Suprapubic skin (tissue), 4 donors: ENCODE measurements around the gene FAM78A. TPM values are rescaled to one million over a fixed set of nuclear protein-coding genes. Genes with fewer than 3 reads are reported as not detected.
A peak's percentile ranks its signal among the peaks of the same experiment; 100 is the strongest.
"Not testable (repeated sequence)": the region's sequence is repeated elsewhere in the genome, so short reads cannot be mapped to it uniquely, and the experiment has no call there.

ENCODE experiments used
- DNase-seq, 2 donors: peaks; one replicate each; pipeline ENCODE4 v3.0.0-alpha.2; 2019; ENCODE audit warnings: low spot score in 2 of 2
- H3K27ac ChIP-seq: fragments of 200-600 bp; sonication (generic); one replicate; pipeline ENCODE4 v1.5.1; 2019
- H3K27me3 ChIP-seq: fragments of 200-600 bp; sonication (generic); one replicate; pipeline ENCODE4 v1.5.1; 2019
- H3K36me3 ChIP-seq: fragments of 200-600 bp; sonication (generic); one replicate; pipeline ENCODE4 v1.5.1; 2019
- H3K4me1 ChIP-seq: fragments of 200-600 bp; sonication (generic); one replicate; pipeline ENCODE4 v1.5.1; 2019
- H3K4me3 ChIP-seq: fragments of 200-600 bp; sonication (generic); one replicate; pipeline ENCODE4 v1.5.1; 2019; ENCODE audit warnings: mild to moderate bottlenecking
- H3K9me3 ChIP-seq: fragments of 200-600 bp; sonication (generic); one replicate; pipeline ENCODE4 v1.5.1; 2019
- EP300 ChIP-seq: sonication (generic); formaldehyde crosslinking; IDR thresholded peaks from one replicate; pipeline ENCODE4 v1.6.1; 2017; ENCODE audit warnings: antibody characterized with exemption
- POLR2A ChIP-seq, 2 donors: fragments of 450-650 bp; IDR thresholded peaks; one replicate each; pipeline ENCODE4 v1.6.1; 2017; ENCODE audit warnings: antibody characterized with exemption in 2 of 2, mild to moderate bottlenecking in 2 of 2, moderate library complexity in 2 of 2
- POLR2AphosphoS5 ChIP-seq, 3 donors: sonication (generic); formaldehyde crosslinking; IDR thresholded peaks; one replicate each; pipeline ENCODE4 v1.6.1; 2017; ENCODE audit warnings: antibody characterized with exemption in 3 of 3
- WGBS: methylation state at CpG from one replicate; pipeline ENCODE4 v1.1.5; 2018; 5-methylcytosine and 5-hydroxymethylcytosine counted together
- total RNA-seq, 4 donors: library from RNA; depleted of rRNA; stranded (reverse); fragments of >200 nt; gene quantifications; one replicate each; pipeline ENCODE4 v1.1.0, GENCODE V29; 2016
- TF ChIP-seq, protein P1 (sequence below), 2 donors: fragments of 200-600 bp in 1 of 2; fragments of 450-650 bp in 1 of 2; sonication (generic) in 1 of 2; IDR thresholded peaks; one replicate each; pipeline ENCODE4 v1.5.1; 2016 to 2019; ENCODE audit warnings: antibody characterized with exemption in 2 of 2, mild to moderate bottlenecking in 1 of 2, moderate library complexity in 1 of 2

The FAM78A gene
- total RNA-seq, 4 donors from 2014 or later, result 0.81 to 2.0 (median 1.3) TPM

DNA sequence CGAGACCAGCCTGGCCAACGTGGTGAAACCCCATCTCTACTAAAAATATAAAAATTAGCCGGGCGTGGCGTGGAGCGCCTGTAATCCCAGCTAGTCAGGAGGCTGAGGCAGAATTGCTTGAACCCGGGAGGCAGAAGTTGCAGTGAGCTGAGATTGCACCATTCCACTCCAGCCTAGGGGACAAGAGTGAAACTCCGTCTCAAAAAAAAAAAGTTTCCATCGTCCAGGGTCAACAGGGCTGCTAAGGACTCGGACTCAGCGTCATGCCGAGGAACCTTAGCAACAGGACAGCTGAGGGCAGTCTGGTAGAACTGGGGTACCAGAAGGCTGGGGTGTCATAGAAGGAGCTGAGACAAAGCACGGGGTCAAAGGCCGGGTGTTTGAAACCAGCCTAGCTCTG, 21.7 kb downstream of the FAM78A start:
- H3K4me1 ChIP-seq, result peaks cover 23% of the 10 kb centered on the region
- 89% methylated on average over 14 of the region's 14 CpGs for WGBS

GRCh38 chr9:131253891-131254491, 22.3 kb downstream of the FAM78A start:
- peaks cover 23% of the 10 kb centered on the region for H3K4me1 ChIP-seq
- no peaks in the 10 kb centered on the region for H3K9me3 ChIP-seq
- no peak overlapping the region for H3K4me3 ChIP-seq
- H3K27ac ChIP-seq, result peak overlapping the region; percentile 45
- H3K27me3 ChIP-seq, result no peaks in the 10 kb centered on the region
- TF ChIP-seq EP300, result no peak
- TF ChIP-seq, protein P1, sequence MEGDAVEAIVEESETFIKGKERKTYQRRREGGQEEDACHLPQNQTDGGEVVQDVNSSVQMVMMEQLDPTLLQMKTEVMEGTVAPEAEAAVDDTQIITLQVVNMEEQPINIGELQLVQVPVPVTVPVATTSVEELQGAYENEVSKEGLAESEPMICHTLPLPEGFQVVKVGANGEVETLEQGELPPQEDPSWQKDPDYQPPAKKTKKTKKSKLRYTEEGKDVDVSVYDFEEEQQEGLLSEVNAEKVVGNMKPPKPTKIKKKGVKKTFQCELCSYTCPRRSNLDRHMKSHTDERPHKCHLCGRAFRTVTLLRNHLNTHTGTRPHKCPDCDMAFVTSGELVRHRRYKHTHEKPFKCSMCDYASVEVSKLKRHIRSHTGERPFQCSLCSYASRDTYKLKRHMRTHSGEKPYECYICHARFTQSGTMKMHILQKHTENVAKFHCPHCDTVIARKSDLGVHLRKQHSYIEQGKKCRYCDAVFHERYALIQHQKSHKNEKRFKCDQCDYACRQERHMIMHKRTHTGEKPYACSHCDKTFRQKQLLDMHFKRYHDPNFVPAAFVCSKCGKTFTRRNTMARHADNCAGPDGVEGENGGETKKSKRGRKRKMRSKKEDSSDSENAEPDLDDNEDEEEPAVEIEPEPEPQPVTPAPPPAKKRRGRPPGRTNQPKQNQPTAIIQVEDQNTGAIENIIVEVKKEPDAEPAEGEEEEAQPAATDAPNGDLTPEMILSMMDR (IDR thresholded peaks at IDR 0.05), result no peak
- TF ChIP-seq POLR2A (IDR thresholded peaks at IDR 0.05), result no peak
- no peak for TF ChIP-seq POLR2AphosphoS5 (IDR thresholded peaks at IDR 0.05)
- 61% methylated on average over 11 of the region's 14 CpGs for WGBS
- H3K36me3 ChIP-seq, result no peaks in the 10 kb centered on the region
- no peak for DNase-seq

More for the DNA sequence above, 21.7 kb downstream of the FAM78A start:
- no peaks in the 10 kb centered on the region for H3K27me3 ChIP-seq
- no peak for DNase-seq
- peaks cover 3% of the 10 kb centered on the region for H3K36me3 ChIP-seq
- H3K9me3 ChIP-seq, result no peaks in the 10 kb centered on the region
- TF ChIP-seq POLR2AphosphoS5 (IDR thresholded peaks at IDR 0.05) (no peak), POLR2A (IDR thresholded peaks at IDR 0.05) (no peak)
- H3K27ac ChIP-seq, result peak overlapping the region; percentile 45
- no peak overlapping the region for H3K4me3 ChIP-seq

DNA sequence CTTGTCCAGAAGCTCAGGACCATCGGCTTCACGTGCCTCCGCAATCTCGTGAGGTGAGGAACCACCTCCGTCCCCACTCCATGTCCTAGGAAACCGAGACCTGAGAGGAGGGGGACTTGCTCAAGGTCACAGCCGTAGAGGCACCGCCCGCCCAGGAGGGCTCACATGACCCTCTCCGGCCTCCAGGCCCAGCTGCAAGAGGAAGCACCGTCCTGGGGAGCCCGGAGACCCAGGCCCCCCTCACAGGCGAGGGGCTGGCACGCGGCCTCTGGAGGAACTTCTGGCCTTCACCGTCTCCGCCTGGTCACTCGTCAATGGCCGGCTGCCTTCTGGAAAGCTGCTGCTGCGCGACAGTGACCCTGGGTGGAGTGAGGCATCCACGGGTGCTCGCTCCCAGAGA, 24.2 kb downstream of the FAM78A start:
- Histone ChIP-seq H3K27ac (no peak overlapping the region), H3K4me3 (peak overlapping the region; percentile 19)
- 92% methylated on average over 7 of the region's 23 CpGs for WGBS

DNA sequence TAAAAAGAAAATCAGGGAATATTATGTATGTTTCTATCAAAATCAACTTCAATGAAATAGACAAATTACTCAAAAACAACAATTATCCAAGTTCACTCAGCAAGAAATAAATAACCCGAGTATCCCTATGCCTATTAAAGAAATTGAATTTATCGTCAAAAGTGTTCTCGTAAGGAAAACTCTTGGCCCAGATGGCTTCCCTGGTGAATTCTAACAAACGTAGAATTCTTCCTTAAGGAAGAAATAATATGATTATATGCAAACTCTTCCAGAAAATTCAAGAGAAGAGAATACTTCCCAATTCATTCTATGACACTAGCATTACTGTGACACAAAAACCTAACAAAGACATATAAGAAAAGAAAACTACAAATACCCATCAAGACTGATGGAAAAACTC, 29.7 kb downstream of the FAM78A start:
- 89% methylated on average over 4 of the region's 4 CpGs for WGBS
- no peaks in the 10 kb centered on the region for H3K27me3 ChIP-seq
- DNase-seq, result no peak
- H3K36me3 ChIP-seq, result no peaks in the 10 kb centered on the region
- TF ChIP-seq EP300, result no peak
- TF ChIP-seq, protein P1 (IDR thresholded peaks at IDR 0.05), result no peak
- no peak for TF ChIP-seq POLR2AphosphoS5 (IDR thresholded peaks at IDR 0.05)
- TF ChIP-seq POLR2A (IDR thresholded peaks at IDR 0.05), result no peak
- H3K27ac ChIP-seq, result no peak overlapping the region
- no peaks in the 10 kb centered on the region for H3K9me3 ChIP-seq
- H3K4me1 ChIP-seq, result no peaks in the 10 kb centered on the region
- H3K4me3 ChIP-seq, result no peak overlapping the region

More for the DNA sequence above, 24.2 kb downstream of the FAM78A start:
- Histone ChIP-seq H3K36me3 (no peaks in the 10 kb centered on the region), H3K27me3 (no peaks in the 10 kb centered on the region), H3K4me1 (peaks cover 20% of the 10 kb centered on the region), H3K9me3 (no peaks in the 10 kb centered on the region)
- no peak for DNase-seq
- TF ChIP-seq EP300 (no peak), POLR2AphosphoS5 (IDR thresholded peaks at IDR 0.05) (no peak), POLR2A (IDR thresholded peaks at IDR 0.05) (no peak)
- TF ChIP-seq, protein P1 (IDR thresholded peaks at IDR 0.05), result no peak

DNA sequence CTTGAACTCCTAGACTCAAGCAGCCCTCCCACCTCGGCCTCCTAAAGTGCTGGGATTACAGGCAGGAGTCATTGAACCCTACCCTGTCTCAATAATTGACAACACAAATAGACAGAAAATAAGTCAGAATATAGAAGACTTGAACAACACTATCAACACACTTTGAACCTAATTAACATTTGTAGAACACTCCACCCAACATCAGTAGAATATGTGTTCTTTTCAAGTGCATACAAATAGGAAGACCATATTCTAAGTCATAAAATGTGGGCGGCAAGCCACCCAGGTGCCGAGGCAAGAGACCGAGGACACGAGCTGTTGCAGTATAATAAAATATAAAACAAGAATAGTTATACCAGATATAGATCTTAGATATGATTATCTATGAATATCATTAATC, 32.0 kb downstream of the FAM78A start:
- H3K4me1 ChIP-seq, H3K36me3 ChIP-seq, H3K4me3 ChIP-seq, H3K27me3 ChIP-seq, H3K27ac ChIP-seq, H3K9me3 ChIP-seq, DNase-seq: not testable (repeated sequence)
- 87% methylated on average over 5 of the region's 5 CpGs for WGBS

DNA sequence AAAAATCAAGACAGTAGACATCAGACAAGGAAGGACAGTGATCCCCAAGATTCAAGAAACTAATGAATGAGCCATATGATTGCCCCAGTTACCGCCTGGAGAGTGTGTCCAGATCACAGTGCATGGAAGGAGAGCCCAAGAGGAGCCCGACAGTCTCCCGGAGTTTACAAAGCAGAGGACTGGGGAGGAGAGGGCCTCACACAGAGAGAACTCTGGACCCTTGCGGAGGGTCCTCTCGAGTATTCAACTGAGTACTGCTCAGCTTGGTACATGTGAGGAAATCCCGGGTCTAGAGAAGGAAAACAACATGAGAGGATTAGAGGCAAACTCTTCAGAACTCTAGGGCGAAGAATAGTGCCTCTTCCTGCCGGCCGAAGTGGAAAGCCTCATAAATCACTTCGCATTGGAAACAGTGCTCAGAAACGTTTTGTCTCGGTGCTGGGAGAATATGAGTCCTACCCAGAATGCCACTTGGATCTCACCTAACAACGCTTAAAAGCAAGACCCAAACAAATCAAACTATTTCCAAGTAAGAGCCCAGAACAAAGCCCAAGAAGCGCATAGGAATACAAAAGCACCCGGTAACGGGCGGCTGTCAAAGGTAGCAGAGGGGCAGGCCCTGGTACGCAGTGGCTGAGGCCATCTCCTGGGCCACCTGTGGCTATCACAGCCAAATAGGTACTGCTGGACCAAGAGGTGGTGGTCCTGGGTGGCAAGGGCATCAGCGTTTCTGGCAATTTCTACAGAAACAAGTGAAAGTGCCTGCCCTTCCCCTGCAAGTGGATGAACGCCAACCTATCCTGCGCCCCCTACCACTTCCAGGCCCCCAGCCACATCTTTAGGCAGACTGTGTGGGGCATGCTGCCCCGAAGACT, 36.0 kb downstream of the FAM78A start:
- H3K27ac ChIP-seq, result no peak overlapping the region
- H3K36me3 ChIP-seq, result peaks cover 4% of the 10 kb centered on the region
- H3K27me3 ChIP-seq, result no peaks in the 10 kb centered on the region
- peaks cover 16% of the 10 kb centered on the region for H3K4me1 ChIP-seq
- DNase-seq, result no peak
- TF ChIP-seq POLR2AphosphoS5 (IDR thresholded peaks at IDR 0.05), result no peak
- TF ChIP-seq, protein P1 (IDR thresholded peaks at IDR 0.05), result no peak
- TF ChIP-seq POLR2A (IDR thresholded peaks at IDR 0.05), result no peak
- TF ChIP-seq EP300, result no peak
- H3K4me3 ChIP-seq, result no peak overlapping the region
- no peaks in the 10 kb centered on the region for H3K9me3 ChIP-seq
- 74% methylated on average over 21 of the region's 22 CpGs for WGBS
